Measurements from ENCODE around the gene SOS2. TPM values are rescaled to one million over a fixed set of nuclear protein-coding genes. Genes with fewer than 3 reads are reported as not detected.
"Not testable (repeated sequence)": the region's sequence is repeated elsewhere in the genome, so short reads cannot be mapped to it uniquely, and the experiment has no call there.

The SOS2 gene
- total and polyA plus RNA-seq, 10 donors, result 6.7 to 68.8 (median 48.2) TPM

DNA sequence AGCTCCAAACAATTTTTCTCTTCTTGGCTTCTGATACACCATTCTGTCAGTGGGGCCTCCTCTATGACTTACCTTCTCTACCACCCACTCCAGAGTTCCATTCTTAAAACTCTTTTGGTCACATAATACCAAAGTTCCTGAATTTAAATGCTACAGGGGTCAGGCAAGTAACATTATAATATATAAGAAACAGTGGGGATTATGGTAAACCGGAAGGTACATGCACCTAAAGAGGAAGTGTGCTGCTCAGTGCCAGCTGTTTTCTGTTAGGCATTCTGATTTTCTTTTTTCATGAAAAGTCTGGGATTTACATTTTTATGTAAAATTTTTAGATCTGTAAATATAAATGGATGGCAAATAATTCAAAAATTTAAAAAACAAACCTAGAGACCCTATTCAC, 39.9 kb downstream of the SOS2 start:
- H3K36me3 ChIP-seq, result peaks cover 0 to 84% (median 26%) of the 10 kb centered on the region in 6 donors
- 45 to 60% (median 49%) methylated on average over 1 of the region's 1 CpG for WGBS, 5 donors

GRCh38 chr14:50186107-50186506, 45.3 kb downstream of the SOS2 start:
- intact Hi-C loops (cut with DNase I; ENCODE audit: low total_unique reads), result no loop called here
- Histone ChIP-seq H3K27me3 (replicated peaks in 1 of 7) (no peaks in the 10 kb centered on the region), H3K36me3 (peaks cover 0 to 92% (median 46%) of the 10 kb centered on the region in 6 donors), H3K27ac (no peak overlapping the region), H3K9me3 (no peaks in the 10 kb centered on the region), H3K4me3 (no peak overlapping the region), H3K4me1 (no peaks in the 10 kb centered on the region)
- WGBS, 5 donors, result 84 to 98% (median 93%) methylated on average over 1 of the region's 1 CpG
- no peak for DNase-seq
- no peak for TF ChIP-seq POLR2AphosphoS5 (IDR thresholded peaks at IDR 0.05)

More for the DNA sequence above, 39.9 kb downstream of the SOS2 start:
- intact Hi-C loops (cut with DNase I; ENCODE audit: low total_unique reads), result no loop called here
- Histone ChIP-seq H3K4me1 (no peaks in the 10 kb centered on the region), H3K27ac (no peak overlapping the region), H3K9me3 (no peaks in the 10 kb centered on the region), H3K4me3 (no peak overlapping the region), H3K27me3 (replicated peaks in 1 of 7) (no peaks in the 10 kb centered on the region)
- TF ChIP-seq POLR2A (IDR thresholded peaks at IDR 0.05) (no peak), POLR2AphosphoS5 (IDR thresholded peaks at IDR 0.05) (no peak)
- TF ChIP-seq, protein P1, sequence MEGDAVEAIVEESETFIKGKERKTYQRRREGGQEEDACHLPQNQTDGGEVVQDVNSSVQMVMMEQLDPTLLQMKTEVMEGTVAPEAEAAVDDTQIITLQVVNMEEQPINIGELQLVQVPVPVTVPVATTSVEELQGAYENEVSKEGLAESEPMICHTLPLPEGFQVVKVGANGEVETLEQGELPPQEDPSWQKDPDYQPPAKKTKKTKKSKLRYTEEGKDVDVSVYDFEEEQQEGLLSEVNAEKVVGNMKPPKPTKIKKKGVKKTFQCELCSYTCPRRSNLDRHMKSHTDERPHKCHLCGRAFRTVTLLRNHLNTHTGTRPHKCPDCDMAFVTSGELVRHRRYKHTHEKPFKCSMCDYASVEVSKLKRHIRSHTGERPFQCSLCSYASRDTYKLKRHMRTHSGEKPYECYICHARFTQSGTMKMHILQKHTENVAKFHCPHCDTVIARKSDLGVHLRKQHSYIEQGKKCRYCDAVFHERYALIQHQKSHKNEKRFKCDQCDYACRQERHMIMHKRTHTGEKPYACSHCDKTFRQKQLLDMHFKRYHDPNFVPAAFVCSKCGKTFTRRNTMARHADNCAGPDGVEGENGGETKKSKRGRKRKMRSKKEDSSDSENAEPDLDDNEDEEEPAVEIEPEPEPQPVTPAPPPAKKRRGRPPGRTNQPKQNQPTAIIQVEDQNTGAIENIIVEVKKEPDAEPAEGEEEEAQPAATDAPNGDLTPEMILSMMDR (IDR thresholded peaks at IDR 0.05 in 8 of 11, conservative IDR thresholded peaks at IDR 0.05 in 3 of 11), result no peak
- DNase-seq, result no peak

- intact Hi-C loops (cut with DNase I; ENCODE audit: low total_unique reads), result no loop called here
- no peak overlapping the region for H3K4me3 ChIP-seq
- H3K4me1 ChIP-seq, result no peaks in the 10 kb centered on the region
- no peaks in the 10 kb centered on the region for H3K27me3 ChIP-seq (replicated peaks in 1 of 7)
- H3K27ac ChIP-seq, result no peak overlapping the region
- no peak for TF ChIP-seq POLR2A (IDR thresholded peaks at IDR 0.05)
- TF ChIP-seq, protein P1 (IDR thresholded peaks at IDR 0.05 in 8 of 11, conservative IDR thresholded peaks at IDR 0.05 in 3 of 11), result no peak
- TF ChIP-seq POLR2AphosphoS5 (IDR thresholded peaks at IDR 0.05), result no peak
- no peaks in the 10 kb centered on the region for H3K9me3 ChIP-seq
- DNase-seq, result no peak
- peaks cover 0 to 96% (median 19%) of the 10 kb centered on the region in 6 donors for H3K36me3 ChIP-seq
Observed at GRCh38 chr14:50173891-50174290, 57.5 kb downstream of the SOS2 start.

- Histone ChIP-seq H3K4me3 (no peak overlapping the region), H3K27me3 (replicated peaks in 1 of 7) (no peaks in the 10 kb centered on the region), H3K27ac (no peak overlapping the region), H3K9me3 (no peaks in the 10 kb centered on the region), H3K4me1 (no peaks in the 10 kb centered on the region), H3K36me3 (peaks cover 0 to 91% (median 11%) of the 10 kb centered on the region in 6 donors)
- intact Hi-C loops (cut with DNase I; ENCODE audit: low total_unique reads), result no loop called here
- no peak for DNase-seq
- TF ChIP-seq, protein P1 (IDR thresholded peaks at IDR 0.05 in 8 of 11, conservative IDR thresholded peaks at IDR 0.05 in 3 of 11), result no peak
- no peak for TF ChIP-seq POLR2AphosphoS5 (IDR thresholded peaks at IDR 0.05)
- TF ChIP-seq POLR2A (IDR thresholded peaks at IDR 0.05), result no peak
Observed at GRCh38 chr14:50171895-50172294, 59.5 kb downstream of the SOS2 start.

GRCh38 chr14:50167381-50167780, 64.0 kb downstream of the SOS2 start:
- DNase-seq; H3K4me1 ChIP-seq; H3K9me3 ChIP-seq; H3K27ac ChIP-seq; H3K27me3 ChIP-seq (replicated peaks in 1 of 7); H3K4me3 ChIP-seq; intact Hi-C loops (cut with DNase I; ENCODE audit: low total_unique reads): not testable (repeated sequence)
- 91 to 96% (median 95%) methylated on average over 4 of the region's 4 CpGs for WGBS, 5 donors
- H3K36me3 ChIP-seq, result peaks cover 0 to 80% (median 7%) of the 10 kb centered on the region in 6 donors

Measured in spleen (tissue), 11 donors.